Lower leg skin (tissue), 4 donors: ENCODE results near the gene SAP30L. TPM values are rescaled to one million over a fixed set of nuclear protein-coding genes. Genes with fewer than 3 reads are reported as not detected.

Experiments used
- DNase-seq, 2 donors: peaks; one replicate each; pipeline ENCODE4 v3.0.0-alpha.2; 2019; ENCODE audit warnings: low spot score in 2 of 2
- H3K4me3 ChIP-seq: fragments of 200-600 bp; sonication (generic); 2 replicates; pipeline ENCODE4 v1.5.1; 2017; ENCODE audit warnings: mild to moderate bottlenecking, low read depth; ENCODE audit not compliant: poor library complexity, severe bottlenecking
- POLR2A ChIP-seq, 2 donors: fragments of 450-650 bp; IDR thresholded peaks; one replicate each; pipeline ENCODE4 v1.6.1; 2016 to 2017; ENCODE audit warnings: antibody characterized with exemption in 2 of 2, mild to moderate bottlenecking in 1 of 2, moderate library complexity in 1 of 2
- WGBS, 2 donors: methylation state at CpG; one replicate each; pipeline ENCODE4 v1.1.5; 2018; 5-methylcytosine and 5-hydroxymethylcytosine counted together
- intact Hi-C: fragments of 100-400 bp; cut with DNase I; formaldehyde crosslinking; loops from one replicate; pipeline ENCODE4 v1.15.0; 2023; ENCODE audit warnings: low total_unique reads
- total RNA-seq, 4 donors: library from RNA; depleted of rRNA; stranded (reverse); fragments of >200 nt; gene quantifications; one replicate each; pipeline ENCODE4 v1.1.0, GENCODE V29; 2016
- TF ChIP-seq, protein P1 (sequence below), 3 donors: fragments of 450-650 bp; IDR thresholded peaks; one replicate each; pipeline ENCODE4 v1.5.1; 2016; ENCODE audit warnings: antibody characterized with exemption in 3 of 3, mild to moderate bottlenecking in 3 of 3, moderate library complexity in 2 of 3

SAP30L gene, protein sequence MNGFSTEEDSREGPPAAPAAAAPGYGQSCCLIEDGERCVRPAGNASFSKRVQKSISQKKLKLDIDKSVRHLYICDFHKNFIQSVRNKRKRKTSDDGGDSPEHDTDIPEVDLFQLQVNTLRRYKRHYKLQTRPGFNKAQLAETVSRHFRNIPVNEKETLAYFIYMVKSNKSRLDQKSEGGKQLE
- 10 to 100 TPM; 28.3 to 54.4 (median 39.9) TPM for total RNA-seq

DNA sequence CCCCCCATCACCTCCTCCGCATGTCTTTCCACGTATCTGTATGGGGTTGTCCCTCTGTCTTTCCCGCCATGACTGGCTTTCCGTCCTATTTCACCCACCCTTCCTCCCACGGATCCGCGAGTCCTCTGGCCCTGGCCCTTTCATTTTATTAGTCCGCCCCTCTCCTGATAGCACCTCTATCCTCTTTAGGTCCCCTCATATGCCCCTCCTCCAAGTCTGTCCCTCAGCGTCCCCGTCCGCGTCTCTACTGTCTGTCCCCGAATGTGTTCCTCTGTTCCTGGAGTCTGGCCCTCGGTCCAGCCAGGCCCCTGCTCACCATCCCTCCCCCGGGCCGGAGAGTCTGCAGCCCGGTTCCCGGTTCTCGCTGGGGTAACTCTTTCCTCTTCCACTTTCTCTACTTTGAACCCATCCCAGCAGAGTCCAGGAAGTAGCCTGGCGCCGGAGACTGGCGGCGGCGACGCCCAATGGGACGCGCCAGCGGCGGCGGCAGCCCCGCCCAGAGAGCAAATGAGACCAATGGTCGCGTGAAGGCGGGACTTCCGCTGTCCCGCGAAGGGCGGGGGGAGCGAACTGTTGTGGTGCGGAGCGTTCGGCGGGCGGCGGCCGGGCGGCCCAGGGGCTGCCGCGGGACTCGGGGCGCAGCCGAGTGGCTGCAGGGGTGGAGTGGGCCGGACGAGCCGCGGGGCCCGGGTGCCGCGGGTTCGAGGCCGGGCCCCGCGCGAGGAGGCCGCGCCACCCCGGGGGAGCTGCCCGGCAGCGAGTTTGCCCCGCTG lies at the start of gene SAP30L:
Gene SAP30L (plus strand): TSS at position 576 of the 773 bp plus-strand sequence. CDS start 608 bp downstream, outside the sequence.
- TF ChIP-seq, protein P1, sequence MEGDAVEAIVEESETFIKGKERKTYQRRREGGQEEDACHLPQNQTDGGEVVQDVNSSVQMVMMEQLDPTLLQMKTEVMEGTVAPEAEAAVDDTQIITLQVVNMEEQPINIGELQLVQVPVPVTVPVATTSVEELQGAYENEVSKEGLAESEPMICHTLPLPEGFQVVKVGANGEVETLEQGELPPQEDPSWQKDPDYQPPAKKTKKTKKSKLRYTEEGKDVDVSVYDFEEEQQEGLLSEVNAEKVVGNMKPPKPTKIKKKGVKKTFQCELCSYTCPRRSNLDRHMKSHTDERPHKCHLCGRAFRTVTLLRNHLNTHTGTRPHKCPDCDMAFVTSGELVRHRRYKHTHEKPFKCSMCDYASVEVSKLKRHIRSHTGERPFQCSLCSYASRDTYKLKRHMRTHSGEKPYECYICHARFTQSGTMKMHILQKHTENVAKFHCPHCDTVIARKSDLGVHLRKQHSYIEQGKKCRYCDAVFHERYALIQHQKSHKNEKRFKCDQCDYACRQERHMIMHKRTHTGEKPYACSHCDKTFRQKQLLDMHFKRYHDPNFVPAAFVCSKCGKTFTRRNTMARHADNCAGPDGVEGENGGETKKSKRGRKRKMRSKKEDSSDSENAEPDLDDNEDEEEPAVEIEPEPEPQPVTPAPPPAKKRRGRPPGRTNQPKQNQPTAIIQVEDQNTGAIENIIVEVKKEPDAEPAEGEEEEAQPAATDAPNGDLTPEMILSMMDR (IDR thresholded peaks at IDR 0.05): no peak
- TF ChIP-seq POLR2A (IDR thresholded peaks at IDR 0.05): no peak
- intact Hi-C loops: no loop called here
- WGBS, 2 donors: 0% methylated on average over 43 to 56 of the region's 70 CpGs

DNA sequence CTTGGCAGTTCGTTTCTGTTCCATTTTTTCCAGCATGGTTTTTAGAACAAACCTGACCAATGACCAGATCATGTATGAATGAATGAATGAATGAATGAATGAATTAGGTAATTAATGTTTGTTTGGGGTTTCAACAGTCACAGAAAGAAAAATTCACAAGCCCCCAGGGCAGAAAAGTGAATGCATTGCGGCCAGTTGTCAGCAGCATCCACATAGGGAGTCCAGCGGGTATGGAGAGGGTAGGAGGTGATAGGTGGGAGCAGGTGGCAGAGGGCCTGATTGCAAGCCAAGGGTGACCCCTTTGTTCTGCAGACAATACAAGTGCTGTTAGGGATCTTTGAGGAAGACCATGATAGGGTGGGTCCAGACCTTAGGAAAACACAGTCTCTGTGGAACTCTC lies 49.7 kb upstream of the SAP30L start:
- no peak for TF ChIP-seq POLR2A (IDR thresholded peaks at IDR 0.05)
- TF ChIP-seq, protein P1 (IDR thresholded peaks at IDR 0.05): no peak
- intact Hi-C loops: no loop called here
- H3K4me3 ChIP-seq: no peak overlapping the region
- 73 to 77% methylated on average over 3 of the region's 3 CpGs for WGBS, 2 donors
- no peak for DNase-seq

More for the DNA sequence above, at the start of gene SAP30L:
- DNase-seq: peak; percentile 94 to 98
- H3K4me3 ChIP-seq: peak within 1 kb of the TSS; percentile 98

DNA sequence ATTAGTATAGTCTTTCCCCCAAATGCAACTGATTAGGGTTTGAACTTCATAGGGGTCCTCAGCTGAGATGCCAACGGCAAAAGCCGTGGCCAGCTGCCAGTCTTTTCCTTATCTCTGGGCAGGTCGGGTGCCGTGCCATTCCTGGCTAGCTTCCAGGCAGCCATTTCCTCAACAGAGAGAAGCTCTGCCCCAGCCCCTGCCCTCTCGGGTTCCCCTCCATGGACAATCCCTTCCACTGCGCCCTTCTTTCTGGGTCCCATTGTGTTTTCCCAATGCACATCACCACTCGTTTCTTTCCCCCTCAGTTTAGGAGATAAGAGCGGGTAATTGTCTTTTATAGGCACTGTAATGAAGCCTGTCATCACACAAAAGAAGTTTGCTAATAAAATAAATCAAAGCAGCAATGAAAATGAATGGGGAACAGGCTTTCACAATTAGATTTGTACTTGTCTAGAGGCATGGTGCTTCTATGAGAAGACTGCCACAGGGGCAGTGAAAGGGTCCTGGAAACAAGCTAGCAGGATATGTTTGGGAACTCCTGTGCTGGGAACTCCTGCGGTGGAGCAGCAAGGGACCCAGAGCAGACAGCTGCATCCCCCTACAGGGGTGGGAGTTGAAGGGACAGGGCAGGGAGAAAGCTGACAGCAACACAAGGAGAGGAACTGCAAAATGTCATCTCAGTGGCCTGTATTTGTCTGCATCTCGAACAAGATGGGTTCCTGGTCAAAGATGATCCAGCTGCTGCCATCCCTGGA lies 48.0 kb upstream of the SAP30L start:
- H3K4me3 ChIP-seq: no peak overlapping the region
- intact Hi-C loops: no loop called here
- DNase-seq: no peak
- 51 to 53% methylated on average over 10 of the region's 10 CpGs for whole genome bisulfite sequencing, 2 donors
- TF ChIP-seq POLR2A (IDR thresholded peaks at IDR 0.05): no peak
- TF ChIP-seq, protein P1 (IDR thresholded peaks at IDR 0.05): no peak

DNA sequence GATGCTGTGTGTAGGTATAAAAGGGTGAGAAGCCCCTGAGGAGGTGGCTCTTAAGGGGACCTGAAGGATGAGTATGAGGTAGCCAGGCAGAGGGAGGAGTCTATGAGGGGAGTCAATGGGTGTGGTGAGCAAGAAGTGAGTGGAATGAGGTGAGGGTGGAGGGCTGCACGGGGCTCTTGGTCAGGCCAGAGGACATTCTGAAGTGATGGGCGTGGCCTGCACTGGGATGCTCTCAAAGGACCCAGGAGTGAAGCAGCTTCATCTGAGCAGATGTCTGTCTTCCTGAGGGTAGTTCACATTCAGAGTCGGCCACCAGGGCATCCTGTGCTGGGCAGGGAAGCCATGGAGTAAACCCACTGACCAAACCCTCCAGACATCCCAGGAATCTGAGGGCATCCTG lies 45.1 kb upstream of the SAP30L start:
- WGBS, 2 donors: 81 to 82% methylated on average over 3 of the region's 3 CpGs
- no peak for TF ChIP-seq POLR2A (IDR thresholded peaks at IDR 0.05)
- TF ChIP-seq, protein P1 (IDR thresholded peaks at IDR 0.05): no peak
- intact Hi-C loops: loop anchor here (5.0 to 10.0 kb wide), 2 partner anchors 218 to 426 kb away; no protein-coding TSS in a partner anchor
- H3K4me3 ChIP-seq: no peak overlapping the region
- peak in 1 of 2 donors; percentile 57 for DNase-seq

DNA sequence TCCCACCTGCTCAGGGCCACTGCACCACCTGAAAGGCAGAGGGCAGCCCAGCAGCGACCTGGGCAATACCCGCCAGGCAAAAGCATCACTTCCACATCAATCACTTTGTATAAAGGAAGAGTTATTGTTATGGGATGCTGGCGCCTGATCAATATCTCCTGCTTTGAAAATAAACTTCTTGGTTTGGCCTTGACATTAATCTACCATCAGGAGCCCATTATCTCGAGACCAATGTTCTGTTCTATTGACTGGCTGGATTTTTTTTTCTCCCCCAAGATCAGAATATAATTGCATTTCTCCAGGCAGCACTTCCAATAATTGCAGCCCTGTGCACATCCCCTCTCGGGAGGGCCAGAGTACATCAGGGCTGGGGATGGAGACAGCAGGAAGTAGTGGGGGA lies 44.4 kb upstream of the SAP30L start:
- DNase-seq: peak in 1 of 2 donors; percentile 3
- no peak overlapping the region for H3K4me3 ChIP-seq
- WGBS, 2 donors: 79 to 87% methylated on average over 5 of the region's 5 CpGs
- TF ChIP-seq, protein P1 (IDR thresholded peaks at IDR 0.05): no peak
- TF ChIP-seq POLR2A (IDR thresholded peaks at IDR 0.05): no peak
- intact Hi-C loops: loop anchor here (5.0 to 10.0 kb wide), 2 partner anchors 219 to 427 kb away; no protein-coding TSS in a partner anchor
